ENCODE measurements around the gene NPAS2. TPM values are rescaled to one million over a fixed set of nuclear protein-coding genes. Genes with fewer than 3 reads are reported as not detected.

NPAS2 gene
- total and polyA plus RNA-seq, 2 donors (not counting 3 experiments of a cell fraction or from before 2014, with no cell fraction given): 29.0 to 53.9 TPM

- Histone ChIP-seq H3K79me2 (ENCODE audit: control insufficient read depth, insufficient read depth, low read length) (no peaks in the 10 kb centered on the region), H3K9me1 (replicated peaks; ENCODE audit: control insufficient read depth, extremely low read depth, insufficient read depth, low read length) (no peaks in the 10 kb centered on the region), H3K4me2 (ENCODE audit: insufficient read depth, low read length) (no peak overlapping the region), H3K27ac (ENCODE audit: insufficient read depth, low read depth, low read length) (no peak overlapping the region), H3K36me3 (ENCODE audit: control insufficient read depth in 2 of 2, extremely low read depth in 1 of 2, insufficient read depth in 2 of 2, low read length in 2 of 2) (peaks cover 16 to 23% of the 10 kb centered on the region in 2 experiments), H2AFZ (ENCODE audit: low read depth, low read length) (no peak overlapping the region), H3K27me3 (ENCODE audit: control insufficient read depth in 2 of 2, insufficient read depth in 2 of 2, low read length in 2 of 2) (no peaks in the 10 kb centered on the region), H3K4me3 (replicated peaks in 1 of 3; ENCODE audit: insufficient read depth in 1 of 3, low read depth in 1 of 3, low read length in 3 of 3) (no peak overlapping the region), H3K9ac (replicated peaks; ENCODE audit: extremely low read depth, insufficient read depth, low read length) (no peak overlapping the region), H3K9me3 (replicated peaks; ENCODE audit: control insufficient read depth, insufficient read depth, low read length) (no peaks in the 10 kb centered on the region), H3K4me1 (ENCODE audit: control insufficient read depth, extremely low read depth, insufficient read depth, low read length) (no peaks in the 10 kb centered on the region), H4K20me1 (replicated peaks; ENCODE audit: control insufficient read depth, extremely low read depth, insufficient read depth, low read length) (no peaks in the 10 kb centered on the region)
- intact Hi-C loops (cut with micrococcal nuclease) (loop anchor here (1.0 kb wide), 3 partner anchors 116 to 169 kb away; no protein-coding TSS in a partner anchor), dilution Hi-C loops (cut with MboI; ENCODE audit: extremely low pct_ligation_motif_present, low sequenced_read_pairs) (loop anchor here (25.0 kb wide), 1 partner anchor 176 kb away; no protein-coding TSS in a partner anchor)
- DNase-seq (ENCODE audit: low read depth, low spot score) (peak; percentile 53), FAIRE-seq (peak; percentile 91)
- ChIA-PET CTCF (interaction anchor here (0.6 to 5.5 kb wide), 40 partner anchors 8 to 430 kb away, joined by 3 to 210 read pairs (median 4); partner anchors contain the start of gene TBC1D8), POLR2A (interaction anchor here (1.2 kb wide), 1 partner anchor 152 kb away, joined by 4 read pairs; no protein-coding TSS in a partner anchor)
- no TSS peak for BruUV-seq (replicated peaks)
- TF ChIP-seq CTCF (IDR thresholded peaks at IDR 0.05; ENCODE audit: extremely low read depth in 1 of 2, insufficient read depth in 1 of 2, low read depth in 1 of 2, low read length in 2 of 2) (peak; percentile 24 to 40), POLR2A (IDR thresholded peaks at IDR 0.05; ENCODE audit: low read depth, low read length) (no peak), POLR2AphosphoS5 (IDR thresholded peaks at IDR 0.05; ENCODE audit: insufficient read depth, low read depth, low read length) (no peak), GATA2 (IDR thresholded peaks at IDR 0.05; ENCODE audit: insufficient read depth, insufficient read length, low read depth, low read length) (no peak), FOS (IDR thresholded peaks at IDR 0.05; ENCODE audit: borderline replicate concordance, insufficient read depth, low read length) (no peak), EZH2 (IDR thresholded peaks at IDR 0.05; ENCODE audit: borderline replicate concordance, low read depth, low read length, severe bottlenecking) (no peak)
Measured at GRCh38 chr2:101036562-101036961, 216.6 kb downstream of the NPAS2 start.
